Adrenal gland (tissue), 12 donors: ENCODE measurements around the gene MAGEF1. TPM values are rescaled to one million over a fixed set of nuclear protein-coding genes. Genes with fewer than 3 reads are reported as not detected.

Experiments used
- DNase-seq, 7 donors: peaks; one replicate each; pipeline ENCODE4 v3.0.0-alpha.2; 2019 to 2020
- H3K27ac ChIP-seq, 5 donors: fragments of 200-600 bp; sonication (generic) in 4 of 5; 1 replicate in 3 of 5; 2 replicates in 2 of 5; pipeline versions ENCODE4 v1.5.1 to v1.8.0; 2016 to 2020; ENCODE audit warnings: mild to moderate bottlenecking in 1 of 5
- H3K27me3 ChIP-seq: fragments of 200-600 bp; 2 replicates; pipeline ENCODE4 v1.8.0; 2021
- H3K36me3 ChIP-seq, 2 donors: fragments of 200-600 bp; replicated peaks in 1 of 2; 1 replicate in 1 of 2; 2 replicates in 1 of 2; pipeline versions ENCODE4 v1.5.1 to v1.8.0; 2018 to 2022
- H3K4me1 ChIP-seq, 2 donors: fragments of 200-600 bp; replicated peaks in 1 of 2; 1 replicate in 1 of 2; 2 replicates in 1 of 2; pipeline versions ENCODE4 v1.5.1 to v1.8.0; 2018 to 2021
- H3K4me3 ChIP-seq, 4 donors: fragments of 200-600 bp; sonication (generic) in 3 of 4; one replicate each; pipeline ENCODE4 v1.5.1; 2016 to 2018
- H3K9me3 ChIP-seq, 3 donors: fragments of 200-600 bp; sonication (generic) in 1 of 3; replicated peaks in 1 of 3; 1 replicate in 2 of 3; 2 replicates in 1 of 3; pipeline versions ENCODE4 v1.5.1 to v1.8.0; 2016 to 2021
- POLR2A ChIP-seq, 2 donors: fragments of 450-650 bp; IDR thresholded peaks; one replicate each; pipeline ENCODE4 v1.6.1; 2017; ENCODE audit warnings: antibody characterized with exemption in 2 of 2, mild to moderate bottlenecking in 2 of 2, moderate library complexity in 1 of 2
- WGBS, 4 donors: extraction: QIAGEN DNeasy Blood & Tissue Kit in 2 of 4; methylation state at CpG; one replicate each; pipeline versions ENCODE4 v1.1.5 to v1.1.7; 2013 to 2017; 5-methylcytosine and 5-hydroxymethylcytosine counted together
- intact Hi-C, 2 donors: fragments of 100-400 bp; cut with DNase I; formaldehyde crosslinking; loops; one replicate each; pipeline versions ENCODE4 v1.14.1 to v1.15.0; 2022 to 2023
- polyA plus RNA-seq, 3 donors: library from polyadenylated mRNA; stranded (reverse); fragments of 200-250 nt in 2 of 3; fragments of 350-450 nt in 1 of 3; fragmentation: Illumina TruSeq in 1 of 3; extraction: RNeasy Lipid Tissue Mini Kit (QIAGEN cat#74804) in 1 of 3; gene quantifications; one replicate each; pipeline ENCODE4 v1.2.3, GENCODE V29; 2013 to 2014
- total RNA-seq, 9 donors: library from RNA; depleted of rRNA in 4 of 9; stranded (reverse); fragments of >200 nt in 4 of 9; fragments of 120-200 nt in 1 of 9; fragmentation: NEBNext Ultra II Directional in 1 of 9; extraction: Animal tissue kit (Norgen Biotek cat#: 25700) in 1 of 9; gene quantifications; one replicate each; pipeline versions ENCODE4 v1.1.0 to v1.2.4, GENCODE V29; 2013 to 2023
- TF ChIP-seq, protein P1 (sequence below), 6 experiments: fragments of 450-650 bp in 4 of 6; fragments of 200-600 bp in 2 of 6; sonication (generic) in 1 of 6; IDR thresholded peaks; 1 replicate in 5 of 6; 2 replicates in 1 of 6; pipeline versions ENCODE4 v1.5.1 to v1.8.0; 2016 to 2021; ENCODE audit warnings: antibody characterized with exemption in 6 of 6, mild to moderate bottlenecking in 2 of 6, moderate library complexity in 1 of 6
- donor health status: healthy with polysubstance abuse.
- donor health status: Bipolar disorder and iron deficiency.
- donor health status: DM: yes; HTN: yes; CAD: no.
- donor health status: DM: no; HTN: no; CAD: no.
- donor health status: DM: no; HTN: no; CAD: no.
- donor health status: DM: yes; HTN: yes; CAD: no.

Gene MAGEF1
- total and polyA plus RNA-seq, 12 donors, result 22.1 to 69.1 (median 36.3) TPM

- no peak overlapping the region for H3K27ac ChIP-seq
- no peaks in the 10 kb centered on the region for H3K36me3 ChIP-seq
- no peak overlapping the region for H3K4me3 ChIP-seq
- TF ChIP-seq, protein P1, sequence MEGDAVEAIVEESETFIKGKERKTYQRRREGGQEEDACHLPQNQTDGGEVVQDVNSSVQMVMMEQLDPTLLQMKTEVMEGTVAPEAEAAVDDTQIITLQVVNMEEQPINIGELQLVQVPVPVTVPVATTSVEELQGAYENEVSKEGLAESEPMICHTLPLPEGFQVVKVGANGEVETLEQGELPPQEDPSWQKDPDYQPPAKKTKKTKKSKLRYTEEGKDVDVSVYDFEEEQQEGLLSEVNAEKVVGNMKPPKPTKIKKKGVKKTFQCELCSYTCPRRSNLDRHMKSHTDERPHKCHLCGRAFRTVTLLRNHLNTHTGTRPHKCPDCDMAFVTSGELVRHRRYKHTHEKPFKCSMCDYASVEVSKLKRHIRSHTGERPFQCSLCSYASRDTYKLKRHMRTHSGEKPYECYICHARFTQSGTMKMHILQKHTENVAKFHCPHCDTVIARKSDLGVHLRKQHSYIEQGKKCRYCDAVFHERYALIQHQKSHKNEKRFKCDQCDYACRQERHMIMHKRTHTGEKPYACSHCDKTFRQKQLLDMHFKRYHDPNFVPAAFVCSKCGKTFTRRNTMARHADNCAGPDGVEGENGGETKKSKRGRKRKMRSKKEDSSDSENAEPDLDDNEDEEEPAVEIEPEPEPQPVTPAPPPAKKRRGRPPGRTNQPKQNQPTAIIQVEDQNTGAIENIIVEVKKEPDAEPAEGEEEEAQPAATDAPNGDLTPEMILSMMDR (IDR thresholded peaks at IDR 0.05), result no peak
- WGBS, 4 donors, result 83 to 85% (median 85%) methylated on average over 8 to 10 of the region's 10 CpGs
- no peaks in the 10 kb centered on the region for H3K4me1 ChIP-seq
- H3K9me3 ChIP-seq, result no peaks in the 10 kb centered on the region
- DNase-seq, result no peak
- intact Hi-C loops, result no loop called here
- H3K27me3 ChIP-seq, result no peaks in the 10 kb centered on the region
These were observed 46.8 kb downstream of the MAGEF1 start for GRCh38 chr3:184665101-184665500.

DNA sequence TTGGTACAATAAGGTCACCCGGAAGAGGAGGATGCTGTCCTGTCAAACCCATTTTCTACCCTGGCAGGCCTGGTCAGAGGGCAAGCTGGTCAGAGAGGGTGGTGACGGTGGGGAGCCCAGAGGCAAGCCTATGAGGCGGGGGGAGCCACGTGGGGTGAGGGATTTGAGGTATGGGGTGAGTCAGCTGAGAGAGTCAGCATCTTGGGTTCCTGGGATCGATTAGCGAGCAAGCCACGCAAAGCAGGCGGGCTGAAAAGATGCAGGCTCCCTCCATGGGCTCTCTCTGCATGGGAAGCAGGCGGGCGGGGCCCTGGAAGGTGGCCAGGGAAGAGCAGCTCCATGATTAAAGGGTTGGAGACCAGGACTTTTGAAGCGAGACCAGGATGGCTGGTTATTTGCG, 48.1 kb downstream of the MAGEF1 start:
- Histone ChIP-seq H3K36me3 (no peaks in the 10 kb centered on the region), H3K27me3 (no peaks in the 10 kb centered on the region), H3K9me3 (no peaks in the 10 kb centered on the region), H3K4me3 (no peak overlapping the region), H3K4me1 (no peaks in the 10 kb centered on the region), H3K27ac (no peak overlapping the region)
- 84 to 90% (median 87%) methylated on average over 8 to 12 of the region's 12 CpGs for WGBS, 4 donors
- no peak for TF ChIP-seq POLR2A (IDR thresholded peaks at IDR 0.05)
- TF ChIP-seq, protein P1 (IDR thresholded peaks at IDR 0.05), result no peak
- intact Hi-C loops, result no loop called here
- no peak for DNase-seq

- intact Hi-C loops, result no loop called here
- no peak for DNase-seq
- Histone ChIP-seq H3K27me3 (no peaks in the 10 kb centered on the region), H3K4me3 (no peak overlapping the region), H3K4me1 (no peaks in the 10 kb centered on the region), H3K36me3 (no peaks in the 10 kb centered on the region), H3K9me3 (no peaks in the 10 kb centered on the region), H3K27ac (no peak overlapping the region)
- WGBS, 4 donors, result 86 to 90% (median 88%) methylated on average over 6 of the region's 6 CpGs
- TF ChIP-seq, protein P1 (IDR thresholded peaks at IDR 0.05), result no peak
- no peak for TF ChIP-seq POLR2A (IDR thresholded peaks at IDR 0.05)
These were observed 48.5 kb downstream of the MAGEF1 start for GRCh38 chr3:184663356-184663755.

DNA sequence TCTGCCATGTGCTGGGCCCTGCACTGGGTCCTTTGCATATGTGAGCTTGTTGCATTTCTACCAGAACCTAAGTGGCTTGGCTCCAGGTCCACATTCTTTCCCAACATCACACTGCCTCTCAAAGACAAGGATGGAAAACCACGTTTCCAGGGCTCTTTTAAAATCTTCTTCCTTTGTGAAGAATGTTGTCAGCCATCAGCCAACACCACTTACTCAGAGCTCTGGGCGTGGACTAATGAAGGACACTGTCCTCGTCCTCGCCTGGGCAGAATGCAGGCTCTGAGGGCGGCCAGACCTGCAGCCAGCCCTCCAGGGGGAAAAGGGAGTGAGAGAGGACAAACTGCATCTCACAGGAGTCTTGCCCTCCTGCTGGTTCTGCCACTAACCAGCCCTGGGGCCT, 49.7 kb downstream of the MAGEF1 start:
- 6 to 35% (median 30%) methylated on average over 3 to 5 of the region's 5 CpGs for WGBS, 4 donors
- H3K9me3 ChIP-seq, result no peaks in the 10 kb centered on the region
- H3K36me3 ChIP-seq, result no peaks in the 10 kb centered on the region
- no peak for TF ChIP-seq POLR2A (IDR thresholded peaks at IDR 0.05)
- TF ChIP-seq, protein P1 (IDR thresholded peaks at IDR 0.05), result no peak
- H3K4me3 ChIP-seq, result no peak overlapping the region
- no peak overlapping the region for H3K27ac ChIP-seq
- intact Hi-C loops, result no loop called here
- no peaks in the 10 kb centered on the region for H3K4me1 ChIP-seq
- DNase-seq, result peak in 6 of 7 donors; percentile 23 to 51 (median 42)
- no peaks in the 10 kb centered on the region for H3K27me3 ChIP-seq
